ENCODE measurements around the gene NFIA.

NFIA gene

GRCh38 chr1:61420243-61420642, 337.9 kb downstream of the NFIA start:
- DNase-seq (ENCODE audit: low read depth), result no peak
- H3K4me3 ChIP-seq (ENCODE audit: low read depth, low read length), result no peak overlapping the region
- no peak for TF ChIP-seq CTCF (conservative IDR thresholded peaks at IDR 0.05; ENCODE audit: low read depth, low read length)

GRCh38 chr1:61420909-61421835, 338.8 kb downstream of the NFIA start:
- no peak overlapping the region for H3K4me3 ChIP-seq (ENCODE audit: low read depth, low read length)
- no peak for DNase-seq (ENCODE audit: low read depth)
- no peak for TF ChIP-seq CTCF (conservative IDR thresholded peaks at IDR 0.05; ENCODE audit: low read depth, low read length)

GRCh38 chr1:61423643-61424042, 341.3 kb downstream of the NFIA start:
- H3K4me3 ChIP-seq (ENCODE audit: low read depth, low read length), result no peak overlapping the region
- no peak for TF ChIP-seq CTCF (conservative IDR thresholded peaks at IDR 0.05; ENCODE audit: low read depth, low read length)
- DNase-seq (ENCODE audit: low read depth), result no peak

- H3K4me3 ChIP-seq (ENCODE audit: low read depth, low read length), result no peak overlapping the region
- no peak for TF ChIP-seq CTCF (conservative IDR thresholded peaks at IDR 0.05; ENCODE audit: low read depth, low read length)
- no peak for DNase-seq (ENCODE audit: low read depth)
Measured at GRCh38 chr1:61424382-61424781, 342.0 kb downstream of the NFIA start.

GRCh38 chr1:61425040-61425439, 342.7 kb downstream of the NFIA start:
- no peak for TF ChIP-seq CTCF (conservative IDR thresholded peaks at IDR 0.05; ENCODE audit: low read depth, low read length)
- no peak for DNase-seq (ENCODE audit: low read depth)
- no peak overlapping the region for H3K4me3 ChIP-seq (ENCODE audit: low read depth, low read length)

GRCh38 chr1:61426254-61426653, 343.9 kb downstream of the NFIA start:
- no peak for DNase-seq (ENCODE audit: low read depth)
- TF ChIP-seq CTCF (conservative IDR thresholded peaks at IDR 0.05; ENCODE audit: low read depth, low read length), result no peak
- no peak overlapping the region for H3K4me3 ChIP-seq (ENCODE audit: low read depth, low read length)

GRCh38 chr1:61426885-61427284, 344.5 kb downstream of the NFIA start:
- TF ChIP-seq CTCF (conservative IDR thresholded peaks at IDR 0.05; ENCODE audit: low read depth, low read length), result no peak
- H3K4me3 ChIP-seq (ENCODE audit: low read depth, low read length), result no peak overlapping the region
- no peak for DNase-seq (ENCODE audit: low read depth)

Data from choroid plexus epithelial cell (primary cell).